Activated B cell treated with CpG ODN at 0.5 μM for 24 hours (primary cell): ENCODE measurements around the gene R3HDM2. TPM values are rescaled to one million over a fixed set of nuclear protein-coding genes. Genes with fewer than 3 reads are reported as not detected.

Source experiments
- ATAC-seq: fragments of 200-7000 bp; cut with Tn5 transposase; one replicate; pipeline ENCODE4 v1.10.0; 2021; ENCODE audit warnings: low read depth, mild to moderate bottlenecking, moderate library complexity
- CTCF ChIA-PET: fragments of 350-600 bp; sonication (Branson Sonifier 250); formaldehyde crosslinking; loops from one replicate; lab custom pipeline; 2021; ENCODE audit warnings: antibody characterized with exemption; lab: Charles Lee
- POLR2A ChIA-PET: fragments of 350-600 bp; sonication (Branson Sonifier 250); formaldehyde crosslinking; loops from one replicate; lab custom pipeline; 2021; ENCODE audit warnings: antibody characterized with exemption; lab: Charles Lee
- DNase-seq: peaks from one replicate; pipeline ENCODE4 v3.0.0; 2022
- H3K27ac Mint-ChIP-seq: one replicate; pipeline ENCODE4 v1.8.0; 2020; ENCODE audit warnings: mixed read lengths
- H3K27me3 Mint-ChIP-seq: one replicate; pipeline ENCODE4 v1.8.0; 2021; ENCODE audit warnings: mixed read lengths
- H3K36me3 Mint-ChIP-seq: one replicate; pipeline ENCODE4 v1.8.0; 2021; ENCODE audit warnings: low read depth, mixed read lengths
- H3K4me1 Mint-ChIP-seq: one replicate; pipeline ENCODE4 v1.8.0; 2021; ENCODE audit warnings: mixed read lengths
- H3K4me3 Mint-ChIP-seq: one replicate; pipeline ENCODE4 v1.8.0; 2020; ENCODE audit warnings: mild to moderate bottlenecking, mixed read lengths
- H3K9me3 Mint-ChIP-seq: one replicate; pipeline ENCODE4 v1.8.0; 2020; ENCODE audit warnings: mixed read lengths
- CTCF ChIP-seq: fragments of 200-600 bp; IDR thresholded peaks from one replicate; pipeline ENCODE4 v1.8.0; 2022; ENCODE audit warnings: antibody characterized with exemption, mild to moderate bottlenecking
- intact Hi-C: fragments of 100-400 bp; cut with micrococcal nuclease; formaldehyde crosslinking; loops from one replicate; pipeline ENCODE4 v1.15.1; 2024
- total RNA-seq: library from RNA; stranded (reverse); gene quantifications from 2 replicates; pipeline ENCODE4 v1.2.3, GENCODE V29; 2022

The R3HDM2 gene
- total RNA-seq, 1 donor from 2014 or later = 75.6 TPM

GRCh38 chr12:57239587-57240065 is 191.2 kb downstream of the R3HDM2 start:
- no peaks in the 10 kb centered on the region for H3K9me3 Mint-ChIP-seq
- peaks cover 91% of the 10 kb centered on the region for H3K4me1 Mint-ChIP-seq
- H3K36me3 Mint-ChIP-seq = peaks cover 8% of the 10 kb centered on the region
- H3K4me3 Mint-ChIP-seq = peak overlapping the region; percentile 89
- intact Hi-C loops = loop anchor here (1.0 to 10.0 kb wide), 7 partner anchors 10 to 605 kb away; partner anchors contain the start of genes BAZ2A, DDIT3, SHMT2 and ZBTB39
- POLR2A ChIA-PET = interaction anchor here (0.7 to 9.0 kb wide), 7 partner anchors 13 to 523 kb away, joined by 3 to 268 read pairs (median 9); partner anchors contain the start of genes NEMP1, NXPH4, SHMT2 and STAT6
- peak overlapping the region; percentile 90 for H3K27ac Mint-ChIP-seq
- ATAC-seq (peak; percentile 0), DNase-seq (no peak)
- no peak for TF ChIP-seq CTCF
- CTCF ChIA-PET = interaction anchor here (1.0 to 20.9 kb wide), 6 partner anchors 10 to 219 kb away, joined by 3 to 390 read pairs (median 22); partner anchors contain the start of genes GLI1, NXPH4, SHMT2 and STAC3
- H3K27me3 Mint-ChIP-seq = peaks cover 8% of the 10 kb centered on the region

DNA sequence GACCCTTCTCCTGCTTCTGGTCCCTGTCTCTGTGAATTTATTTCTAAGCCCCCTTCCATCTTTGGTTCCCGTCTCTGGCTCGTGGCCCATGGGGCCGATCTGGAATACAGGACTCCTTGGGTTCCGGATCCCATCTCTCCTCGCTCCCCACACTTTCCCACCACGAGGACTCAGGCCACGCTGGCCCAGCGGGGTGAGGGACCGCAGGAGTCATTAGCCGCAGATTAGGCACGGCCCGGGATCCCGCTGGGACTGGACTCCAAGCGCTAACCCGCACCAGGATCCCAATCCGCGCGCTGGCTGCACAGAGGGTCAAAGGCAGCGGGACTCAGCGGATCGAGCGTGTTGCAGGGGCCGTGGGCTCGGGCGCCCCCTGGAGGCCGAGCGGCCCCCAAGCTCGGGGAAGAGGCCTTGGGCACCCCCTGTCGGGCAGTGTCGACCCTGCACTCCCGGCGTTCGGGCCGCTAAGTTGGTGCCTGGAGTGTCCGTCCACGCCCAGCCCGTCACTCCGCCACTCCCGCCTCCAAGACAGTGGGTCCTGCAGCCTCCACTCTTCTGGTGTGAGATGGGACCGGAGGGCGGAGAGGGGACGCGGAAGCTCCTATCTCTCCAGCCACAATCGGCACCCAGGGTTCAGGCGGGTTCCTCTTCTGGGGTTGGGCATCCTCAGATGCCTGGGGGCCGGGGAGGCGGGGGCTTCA is 191.8 kb downstream of the R3HDM2 start:
- peak overlapping the region; percentile 89 for H3K4me3 Mint-ChIP-seq
- ChIA-PET POLR2A (interaction anchor here (0.6 to 9.0 kb wide), 5 partner anchors 13 to 220 kb away, joined by 3 to 268 read pairs (median 9); partner anchors contain the start of genes NXPH4 and SHMT2), CTCF (interaction anchor here (0.6 to 20.9 kb wide), 7 partner anchors 9 to 220 kb away, joined by 3 to 390 read pairs (median 9); partner anchors contain the start of genes GLI1, NXPH4, SHMT2 and STAC3)
- H3K27me3 Mint-ChIP-seq = peaks cover 8% of the 10 kb centered on the region
- H3K36me3 Mint-ChIP-seq = peaks cover 14% of the 10 kb centered on the region
- TF ChIP-seq CTCF = peak; percentile 99
- intact Hi-C loops = loop anchor here (1.0 kb wide), 4 partner anchors 10 to 56 kb away; partner anchors contain the start of gene SHMT2
- ATAC-seq (peak; percentile 54), DNase-seq (peak; percentile 96)
- H3K9me3 Mint-ChIP-seq = no peaks in the 10 kb centered on the region
- H3K4me1 Mint-ChIP-seq = peaks cover 94% of the 10 kb centered on the region
- H3K27ac Mint-ChIP-seq = peak overlapping the region; percentile 90

DNA sequence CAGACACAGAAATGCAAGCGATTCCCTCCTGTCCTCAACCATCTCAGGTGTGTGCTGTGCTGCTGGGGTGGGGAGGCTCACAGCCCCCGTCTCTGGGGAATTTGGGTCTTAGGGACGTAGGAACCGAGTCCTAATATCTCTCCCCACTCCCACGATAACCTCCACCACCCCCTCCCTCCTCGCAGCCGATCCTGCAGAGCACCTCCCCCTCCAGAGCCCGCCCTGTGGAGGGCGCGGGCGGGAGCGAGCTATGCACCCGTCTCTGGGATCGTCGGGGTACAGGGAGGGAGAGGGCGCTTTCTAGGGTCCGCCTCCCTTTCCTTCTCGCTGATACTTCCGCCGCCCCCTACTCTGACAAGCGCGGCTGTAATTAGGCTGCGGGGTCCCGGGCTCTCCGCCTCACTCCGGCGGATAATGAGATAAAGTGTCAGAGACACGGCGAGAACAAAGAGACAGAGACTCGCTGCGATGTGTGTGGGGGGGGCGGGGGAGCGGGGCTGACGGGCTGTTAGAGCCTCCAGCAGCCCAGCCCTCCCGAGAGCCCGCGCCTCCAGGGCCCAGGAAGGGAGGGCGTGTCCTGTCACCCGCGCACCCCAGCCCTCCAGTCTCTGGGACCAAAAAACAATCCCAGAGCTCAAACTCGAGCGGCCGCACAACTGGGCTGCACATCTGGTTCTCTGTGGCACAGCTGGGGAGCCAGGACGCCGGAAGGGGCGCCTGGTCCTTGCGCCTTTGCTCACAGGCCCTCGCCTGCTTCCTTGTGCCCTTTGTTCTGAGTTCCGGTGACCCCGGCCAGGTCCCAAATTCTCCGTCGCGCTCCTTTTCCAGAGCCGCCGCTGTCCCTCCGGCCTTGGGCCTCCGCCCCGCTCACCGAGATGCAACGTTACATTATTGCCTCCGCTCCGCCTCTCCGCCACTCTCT is 192.7 kb downstream of the R3HDM2 start:
- POLR2A ChIA-PET = interaction anchor here (0.6 to 9.0 kb wide), 5 partner anchors 12 to 242 kb away, joined by 3 to 268 read pairs (median 3); partner anchors contain the start of genes ARHGAP9, NXPH4 and SHMT2
- H3K27ac Mint-ChIP-seq = no peak overlapping the region
- peaks cover 94% of the 10 kb centered on the region for H3K4me1 Mint-ChIP-seq
- peaks cover 8% of the 10 kb centered on the region for H3K27me3 Mint-ChIP-seq
- peaks cover 22% of the 10 kb centered on the region for H3K36me3 Mint-ChIP-seq
- intact Hi-C loops = no loop called here
- H3K4me3 Mint-ChIP-seq = peak overlapping the region; percentile 89
- DNase-seq = peak; percentile 41
- CTCF ChIA-PET = interaction anchor here (0.6 to 20.9 kb wide), 7 partner anchors 8 to 221 kb away, joined by 3 to 390 read pairs (median 9); partner anchors contain the start of genes GLI1, NXPH4, SHMT2 and STAC3
- H3K9me3 Mint-ChIP-seq = no peaks in the 10 kb centered on the region
- no peak for ATAC-seq
- TF ChIP-seq CTCF = no peak

DNA sequence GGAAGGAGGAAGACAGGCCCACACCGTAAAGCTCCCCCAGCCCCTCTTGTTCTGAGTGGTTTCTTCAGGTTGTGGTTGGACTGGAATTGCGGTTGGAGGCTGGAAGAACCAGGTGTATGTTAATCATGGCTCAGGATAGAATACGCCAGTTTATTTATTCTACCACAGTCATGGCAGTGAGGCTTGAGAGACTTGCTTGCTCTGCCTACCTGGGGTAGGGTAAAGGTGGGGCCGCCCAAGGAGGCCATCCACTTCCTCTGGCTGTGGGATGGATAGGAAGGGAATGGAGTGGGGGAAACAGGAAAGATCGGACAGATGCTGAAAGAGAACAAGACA is 193.3 kb downstream of the R3HDM2 start:
- Mint-ChIP-seq H3K27me3 (peaks cover 8% of the 10 kb centered on the region), H3K27ac (no peak overlapping the region), H3K4me1 (peaks cover 94% of the 10 kb centered on the region), H3K36me3 (peaks cover 28% of the 10 kb centered on the region), H3K4me3 (peak overlapping the region; percentile 79), H3K9me3 (no peaks in the 10 kb centered on the region)
- DNase-seq (no peak), ATAC-seq (no peak)
- CTCF ChIA-PET = interaction anchor here (3.6 to 20.9 kb wide), 3 partner anchors 8 to 21 kb away, joined by 35 to 390 read pairs (median 113); partner anchors contain the start of genes NXPH4 and SHMT2
- POLR2A ChIA-PET = interaction anchor here (9.0 kb wide), 2 partner anchors 11 to 22 kb away, joined by 175 to 268 read pairs; partner anchors contain the start of genes NXPH4 and SHMT2
- intact Hi-C loops = no loop called here
- no peak for TF ChIP-seq CTCF
